Astrocyte (in vitro differentiated cells and primary cell): ENCODE measurements around the gene GDF2.

ENCODE experiments used
- EZH2 ChIP-seq: IDR thresholded peaks from 2 replicates; pipeline ENCODE4 v1.6.1; 2012; ENCODE audit warnings: mild to moderate bottlenecking, low read length, inconsistent platforms; ENCODE audit not compliant: insufficient read depth
- TF ChIP-seq, protein P1 (sequence below): IDR thresholded peaks from 2 replicates; pipeline ENCODE4 v1.5.1; 2011; ENCODE audit warnings: low read depth, mild to moderate bottlenecking, inconsistent platforms, low read length, moderate library complexity; ENCODE audit not compliant: insufficient read depth

GRCh38 chr10:47365431-47366180 is 43.4 kb downstream of the GDF2 start:
- TF ChIP-seq, protein P1, sequence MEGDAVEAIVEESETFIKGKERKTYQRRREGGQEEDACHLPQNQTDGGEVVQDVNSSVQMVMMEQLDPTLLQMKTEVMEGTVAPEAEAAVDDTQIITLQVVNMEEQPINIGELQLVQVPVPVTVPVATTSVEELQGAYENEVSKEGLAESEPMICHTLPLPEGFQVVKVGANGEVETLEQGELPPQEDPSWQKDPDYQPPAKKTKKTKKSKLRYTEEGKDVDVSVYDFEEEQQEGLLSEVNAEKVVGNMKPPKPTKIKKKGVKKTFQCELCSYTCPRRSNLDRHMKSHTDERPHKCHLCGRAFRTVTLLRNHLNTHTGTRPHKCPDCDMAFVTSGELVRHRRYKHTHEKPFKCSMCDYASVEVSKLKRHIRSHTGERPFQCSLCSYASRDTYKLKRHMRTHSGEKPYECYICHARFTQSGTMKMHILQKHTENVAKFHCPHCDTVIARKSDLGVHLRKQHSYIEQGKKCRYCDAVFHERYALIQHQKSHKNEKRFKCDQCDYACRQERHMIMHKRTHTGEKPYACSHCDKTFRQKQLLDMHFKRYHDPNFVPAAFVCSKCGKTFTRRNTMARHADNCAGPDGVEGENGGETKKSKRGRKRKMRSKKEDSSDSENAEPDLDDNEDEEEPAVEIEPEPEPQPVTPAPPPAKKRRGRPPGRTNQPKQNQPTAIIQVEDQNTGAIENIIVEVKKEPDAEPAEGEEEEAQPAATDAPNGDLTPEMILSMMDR: no peak
- no peak for TF ChIP-seq EZH2
